AML-193 (cell line): Measurements from ENCODE around the gene GOLGA8O.
"Not testable (repeated sequence)": the region's sequence is repeated elsewhere in the genome, so short reads cannot be mapped to it uniquely, and the experiment has no call there.

Experiments
- DNase-seq, 2 experiments: peaks; one replicate each; lab custom pipeline; 2025; lab: John Stamatoyannopoulos, UW

The GOLGA8O gene, protein sequence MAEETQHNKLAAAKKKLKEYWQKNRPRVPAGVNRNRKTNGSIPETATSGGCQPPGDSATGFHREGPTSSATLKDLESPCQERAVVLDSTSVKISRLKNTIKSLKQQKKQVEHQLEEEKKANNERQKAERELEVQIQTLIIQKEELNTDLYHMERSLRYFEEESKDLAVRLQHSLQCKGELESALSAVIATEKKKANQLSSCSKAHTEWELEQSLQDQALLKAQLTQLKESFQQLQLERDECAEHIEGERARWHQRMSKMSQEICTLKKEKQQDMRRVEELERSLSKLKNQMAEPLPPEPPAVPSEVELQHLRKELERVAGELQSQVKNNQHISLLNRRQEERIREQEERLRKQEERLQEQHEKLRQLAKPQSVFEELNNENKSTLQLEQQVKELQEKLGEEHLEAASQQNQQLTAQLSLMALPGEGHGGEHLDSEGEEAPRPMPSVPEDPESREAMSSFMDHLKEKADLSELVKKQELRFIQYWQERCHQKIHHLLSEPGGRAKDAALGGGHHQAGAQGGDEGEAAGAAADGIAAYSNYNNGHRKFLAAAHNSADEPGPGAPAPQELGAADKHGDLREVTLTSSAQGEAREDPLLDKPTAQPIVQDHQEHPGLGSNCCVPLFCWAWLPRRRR

DNA sequence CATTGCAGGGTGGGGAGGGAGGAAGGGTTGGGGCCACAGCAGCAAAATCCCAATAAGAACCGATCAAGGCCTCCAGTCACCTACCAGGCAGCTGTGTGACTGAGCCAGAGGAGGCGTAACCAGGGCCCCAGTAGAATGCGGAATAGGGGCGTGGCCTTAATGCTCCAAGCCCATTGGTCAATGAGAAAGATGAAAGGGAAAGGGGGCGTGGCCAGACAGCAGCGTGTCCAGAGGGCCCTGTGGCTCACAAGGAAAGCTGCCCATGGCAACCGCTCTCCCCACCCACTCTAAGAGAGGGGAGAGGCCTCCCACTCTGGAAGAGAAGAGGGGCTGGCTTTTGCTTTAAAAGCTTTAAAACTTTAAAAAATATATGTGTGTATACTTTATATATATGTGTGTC is at the start of gene GOLGA8O:
Gene GOLGA8O, minus strand, starts transcription at position 101 of the 400 bp plus-strand sequence. Its CDS starts 98 bp downstream, at position 3.
- DNase-seq = not testable (repeated sequence)

DNA sequence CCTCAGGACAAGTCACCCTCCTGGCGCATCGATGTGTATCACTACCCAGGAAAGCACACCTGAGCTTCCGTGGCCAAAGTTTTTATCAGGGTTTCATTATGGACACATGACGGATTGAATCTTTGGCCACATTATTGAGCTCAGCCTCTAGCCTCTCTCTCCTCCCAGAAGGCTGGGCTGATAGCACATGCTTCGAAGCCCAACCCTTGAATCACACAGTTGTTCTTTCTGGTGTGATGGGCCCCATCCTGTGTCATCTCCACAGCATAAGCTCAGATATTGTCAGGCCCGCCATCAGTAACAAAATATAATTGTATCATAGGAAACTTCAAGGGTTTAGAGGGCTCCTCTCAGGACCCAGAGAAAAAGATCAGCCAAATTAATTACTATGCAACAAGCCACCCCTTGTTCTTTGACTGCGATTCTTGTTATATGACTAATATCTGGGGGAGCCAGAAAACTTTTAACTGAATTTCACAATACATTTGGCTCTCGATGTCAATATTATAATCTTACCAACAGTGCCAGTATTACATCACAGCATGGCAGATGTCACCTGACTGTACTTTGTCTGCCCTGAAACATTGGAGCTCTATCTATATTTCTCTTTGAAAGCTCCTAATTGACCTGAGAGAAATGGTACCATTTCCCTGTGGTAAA is 48.8 kb upstream of the GOLGA8O start:
- not testable (repeated sequence) for DNase-seq

DNA sequence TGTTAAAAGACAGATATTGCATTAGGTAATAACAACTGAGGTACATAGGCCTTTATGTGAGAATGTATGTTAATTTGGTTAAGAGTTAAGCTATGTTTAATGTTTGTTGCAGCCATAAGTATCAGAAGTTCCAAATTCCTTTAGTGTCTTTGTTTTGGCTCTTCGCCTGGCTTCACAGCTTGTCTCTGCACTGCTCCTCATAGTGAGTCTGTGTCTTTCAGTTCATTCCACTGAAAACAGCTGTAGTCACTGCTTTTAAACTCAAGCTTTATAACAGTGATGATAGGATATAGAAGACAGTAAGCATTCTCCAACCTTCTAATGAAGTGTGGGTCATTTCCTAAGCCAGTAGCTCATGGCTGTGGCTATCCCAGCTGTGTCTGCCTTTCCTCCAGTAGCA is 47.5 kb upstream of the GOLGA8O start:
- DNase-seq = not testable (repeated sequence)

DNA sequence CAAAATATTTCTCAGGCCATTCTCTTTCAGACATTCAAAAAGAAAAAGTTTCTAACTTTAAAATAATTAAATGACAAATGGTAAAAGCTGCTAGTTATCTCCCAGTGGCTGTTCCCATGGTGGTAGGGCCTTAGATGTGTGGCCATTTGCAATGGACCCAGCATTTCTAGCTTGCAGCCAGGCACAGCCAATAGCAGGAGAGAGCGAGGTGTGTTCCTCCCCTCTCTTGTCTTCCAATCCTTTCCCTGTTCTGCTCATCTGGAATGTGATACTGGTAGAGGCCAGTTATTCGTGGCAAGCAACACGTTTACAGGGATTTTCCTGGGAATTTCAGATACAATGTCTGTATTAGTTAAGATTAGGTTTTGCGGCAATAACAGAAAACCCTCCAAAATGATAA is 37.3 kb upstream of the GOLGA8O start:
- not testable (repeated sequence) for DNase-seq

DNA sequence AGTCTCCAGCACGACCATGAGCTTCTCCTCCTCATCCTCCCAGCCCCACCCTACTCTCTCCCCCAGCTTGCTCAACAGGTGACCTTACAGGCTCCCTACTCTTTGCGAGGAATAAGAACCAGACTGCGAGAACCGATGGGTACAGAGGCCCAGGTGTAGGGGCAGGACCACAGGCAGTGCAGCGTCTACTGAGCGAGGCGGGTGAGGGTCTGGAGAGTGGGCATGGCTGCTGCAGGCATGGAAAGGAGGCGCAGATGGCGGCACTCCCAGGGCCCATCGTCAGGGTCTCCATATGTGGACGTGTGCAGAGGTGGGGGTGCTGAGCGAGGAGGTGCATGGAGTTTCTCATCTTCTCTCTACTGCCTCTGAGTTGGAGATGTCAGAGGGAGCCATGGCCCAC is 31.0 kb upstream of the GOLGA8O start:
- not testable (repeated sequence) for DNase-seq

DNA sequence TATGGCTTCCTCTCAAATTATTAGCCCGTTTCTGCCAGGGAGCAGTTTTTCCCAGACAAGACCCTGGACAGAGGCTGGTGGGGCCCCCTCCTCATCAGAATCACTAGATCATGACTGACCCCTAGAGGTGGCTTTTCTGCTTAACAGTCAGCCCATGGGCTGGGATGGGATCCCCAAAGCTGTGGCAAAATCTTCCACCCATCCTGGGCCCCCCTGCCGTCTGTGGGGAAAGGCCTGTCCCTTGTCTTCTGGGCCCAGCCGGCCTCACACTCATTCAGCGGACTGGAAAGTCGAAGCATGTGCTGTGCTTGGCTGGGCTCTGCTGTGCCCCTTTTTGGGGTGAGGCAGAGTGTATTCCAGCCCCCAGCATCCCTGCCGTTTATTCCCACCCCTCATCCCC is 27.9 kb upstream of the GOLGA8O start:
- DNase-seq = not testable (repeated sequence)

DNA sequence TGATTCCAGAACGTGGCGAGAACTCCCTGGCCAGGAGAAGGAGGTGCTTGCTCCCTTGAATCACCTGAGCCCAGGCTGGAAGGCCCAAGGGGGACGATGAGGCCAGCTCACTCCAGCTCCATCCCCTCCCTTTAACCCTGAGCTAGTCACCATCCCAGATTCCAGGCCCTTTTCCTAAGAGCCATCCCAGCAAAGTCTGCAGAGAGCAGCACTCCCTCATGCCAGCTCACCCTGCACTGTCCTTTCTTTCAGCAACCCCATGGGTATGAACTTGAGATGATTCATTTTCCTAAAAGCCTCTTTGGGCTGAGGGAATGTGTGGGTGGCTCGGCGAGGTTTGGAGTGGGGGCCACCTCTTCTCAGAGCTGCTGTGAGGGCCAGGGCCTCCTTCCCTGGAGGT is 26.2 kb upstream of the GOLGA8O start:
- not testable (repeated sequence) for DNase-seq

DNA sequence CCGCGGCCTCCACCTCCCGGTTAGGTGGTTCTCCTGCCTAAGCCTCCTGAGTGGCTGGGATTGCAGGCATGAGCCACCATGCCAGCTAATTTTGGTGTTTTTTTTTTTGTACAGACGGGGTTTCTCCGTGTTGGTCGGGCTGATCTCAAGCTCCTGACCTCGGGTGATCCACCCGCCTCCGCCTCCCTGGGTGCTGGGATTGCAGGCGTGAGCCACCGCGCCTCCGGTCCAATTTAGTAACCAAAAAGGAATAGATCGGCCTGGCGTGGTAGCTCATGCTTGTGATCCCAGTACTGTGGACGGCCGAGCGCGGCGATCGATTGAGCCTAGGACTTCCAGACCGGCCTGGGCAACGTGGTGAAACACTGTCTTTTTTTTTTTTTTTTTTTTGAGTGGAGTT is 12.6 kb upstream of the GOLGA8O start:
- not testable (repeated sequence) for DNase-seq

DNA sequence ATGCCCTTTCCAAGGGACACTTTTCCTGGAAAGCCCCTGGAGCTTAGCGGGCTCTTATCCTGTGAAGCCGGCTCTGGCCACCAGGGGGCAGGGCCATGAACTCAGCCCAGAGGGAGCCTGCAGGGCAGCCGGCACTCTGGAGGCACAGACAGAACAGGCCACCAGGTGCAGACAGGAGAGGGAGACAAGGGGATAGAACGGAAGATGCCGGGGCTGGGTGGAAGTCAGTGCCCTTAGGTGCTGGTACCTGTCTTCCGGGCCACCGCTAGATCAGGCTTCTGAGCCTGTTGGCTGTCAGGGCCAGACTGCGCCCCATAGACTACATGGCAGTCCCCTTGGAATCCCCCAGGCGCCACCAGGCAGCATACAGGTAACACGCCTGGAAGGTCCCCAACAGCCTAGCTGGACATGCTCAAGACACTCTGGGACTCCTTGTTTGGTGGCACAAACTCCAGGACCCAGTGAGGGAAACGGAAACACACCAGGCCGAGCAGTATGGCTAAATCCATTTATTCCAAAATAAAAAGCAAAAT is 14.9 kb downstream of the GOLGA8O start:
- not testable (repeated sequence) for DNase-seq

DNA sequence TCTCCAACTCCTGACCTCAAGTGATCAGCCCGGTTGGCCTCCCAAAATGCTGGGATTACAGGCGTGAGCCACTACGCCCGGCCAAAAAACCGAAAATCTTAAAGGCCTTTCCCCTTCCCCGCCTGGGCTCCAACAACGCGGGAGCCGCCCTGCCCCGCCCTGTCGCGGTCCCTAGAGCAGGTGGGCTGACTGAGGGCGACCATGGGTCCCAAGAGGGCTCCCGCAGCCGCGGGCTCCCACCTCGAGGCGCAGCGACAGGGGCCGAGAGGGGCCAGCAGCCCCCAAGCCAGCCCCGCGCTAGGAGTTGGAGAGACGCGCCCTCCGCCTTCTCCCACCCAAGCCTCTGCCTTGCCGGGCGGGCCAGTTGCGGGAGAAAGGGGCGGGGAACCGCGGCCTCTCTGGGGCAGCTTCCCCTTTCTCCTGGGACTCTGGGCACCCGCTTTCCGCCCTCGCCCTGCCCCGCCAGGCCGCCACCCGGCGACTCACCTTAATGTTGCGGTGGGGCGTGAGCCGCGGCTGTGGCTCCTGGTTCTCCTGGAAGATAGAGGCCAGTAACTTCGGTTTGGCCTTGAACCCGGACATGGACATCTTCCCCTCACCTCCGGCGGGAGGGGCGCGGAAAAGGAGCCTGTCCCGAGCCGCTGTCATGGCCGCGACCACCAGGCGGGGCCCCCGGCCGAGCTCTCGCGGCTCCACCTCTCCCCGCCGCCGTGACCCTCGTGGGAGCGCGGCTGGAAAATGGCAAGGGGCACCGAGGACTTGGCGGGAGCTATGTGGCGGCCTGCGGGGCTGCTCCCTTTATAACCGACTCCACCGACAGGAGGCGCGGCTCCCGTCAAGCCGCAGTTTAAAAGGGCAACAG is 21.1 kb downstream of the GOLGA8O start:
- DNase-seq = not testable (repeated sequence)

DNA sequence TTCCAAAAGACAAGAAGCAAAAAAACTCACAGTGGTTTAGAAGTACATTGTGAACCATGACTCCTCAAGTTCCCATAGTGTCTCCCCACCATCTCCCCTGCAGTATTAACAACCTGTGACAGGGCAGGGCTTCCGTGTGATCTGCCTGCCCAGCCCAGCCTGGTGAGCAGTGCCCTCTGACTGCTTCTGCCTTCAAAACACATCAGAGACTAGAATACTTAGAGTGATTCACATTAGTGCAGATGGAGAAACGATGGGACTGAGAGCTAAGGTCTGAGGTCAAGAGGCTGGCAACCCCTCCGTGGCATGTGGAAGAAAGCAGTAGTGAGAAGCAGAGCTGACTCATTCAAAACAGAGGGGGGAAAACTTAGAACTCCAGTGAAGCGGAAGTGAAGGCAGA is 27.8 kb downstream of the GOLGA8O start:
- DNase-seq = not testable (repeated sequence)

DNA sequence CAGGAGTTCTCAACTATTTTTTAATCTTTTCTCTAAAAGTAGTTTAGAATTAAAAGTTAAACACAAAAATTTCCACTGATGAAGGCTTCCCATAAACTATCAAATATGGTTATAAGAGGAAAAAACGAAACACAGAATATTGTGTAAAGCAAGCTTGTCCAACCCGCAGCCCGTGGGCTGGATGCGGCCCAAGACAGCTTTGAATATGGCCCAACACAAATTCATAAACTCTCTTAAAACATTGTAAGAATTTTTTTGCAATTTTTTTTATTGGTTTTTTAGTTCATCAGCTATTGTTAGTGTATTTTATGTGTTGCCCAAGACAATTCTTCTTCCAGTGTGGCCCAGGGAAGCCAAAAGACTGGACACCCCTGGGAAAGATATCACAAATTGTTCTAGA is 28.9 kb downstream of the GOLGA8O start:
- not testable (repeated sequence) for DNase-seq

DNA sequence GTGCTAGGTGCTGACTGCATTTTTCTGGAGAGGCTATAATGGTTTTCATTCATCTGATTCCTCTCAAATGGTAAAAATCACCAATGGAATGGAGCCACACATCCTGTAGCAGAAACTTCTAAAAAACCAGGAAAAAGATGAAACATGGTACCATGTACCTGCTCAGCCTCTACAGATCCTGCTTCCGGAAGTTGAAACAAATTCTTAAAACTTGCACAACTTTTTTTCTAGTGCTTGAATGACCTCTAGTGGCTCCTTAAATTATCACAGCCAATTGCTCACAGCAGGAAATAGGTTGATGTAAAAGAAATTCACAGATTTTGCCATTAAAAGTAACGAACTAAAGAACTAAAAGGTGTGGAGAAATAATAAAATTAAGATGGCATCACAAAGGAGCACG is 47.5 kb downstream of the GOLGA8O start:
- DNase-seq = not testable (repeated sequence)

DNA sequence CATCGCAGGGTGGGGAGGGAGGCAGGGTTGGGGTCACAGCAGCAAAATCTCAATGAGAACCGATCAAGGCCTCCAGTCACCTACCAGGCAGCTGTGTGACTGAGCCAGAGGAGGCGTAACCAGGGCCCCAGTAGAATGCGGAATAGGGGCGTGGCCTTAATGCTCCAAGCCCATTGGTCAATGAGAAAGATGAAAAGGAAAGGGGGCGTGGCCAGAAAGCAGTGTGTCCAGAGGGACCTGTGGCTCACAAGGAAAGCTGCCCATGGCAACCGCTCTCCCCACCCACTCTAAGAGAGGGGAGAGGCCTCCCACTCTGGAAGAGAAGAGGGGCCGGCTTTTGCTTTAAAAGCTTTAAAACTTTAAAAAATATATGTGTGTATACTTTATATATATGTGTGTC is 52.2 kb downstream of the GOLGA8O start, which contains the start of gene GOLGA8K:
Gene GOLGA8K, minus strand, starts transcription at position 101 of the 400 bp plus-strand sequence. Its CDS starts 98 bp downstream, at position 3.
- DNase-seq = not testable (repeated sequence)

DNA sequence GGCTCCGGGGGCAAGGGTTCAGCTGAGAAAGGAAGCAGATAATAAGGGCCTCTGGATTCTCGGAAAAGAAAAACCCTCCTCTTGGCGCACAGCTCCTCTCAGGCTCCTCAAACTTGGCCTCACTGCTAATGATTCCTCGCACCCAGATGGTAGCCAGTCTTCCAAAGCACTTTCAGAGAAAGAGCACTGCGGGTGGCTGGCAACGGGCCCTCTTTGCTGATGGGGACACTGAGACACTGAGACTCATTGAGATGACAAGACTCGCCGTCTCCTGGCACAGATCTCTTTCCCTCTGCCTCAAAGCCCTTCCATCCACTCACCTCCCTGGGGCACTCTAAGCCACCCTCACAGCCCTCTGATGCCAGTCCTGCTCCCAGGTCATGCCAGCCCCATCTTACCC is 58.9 kb downstream of the GOLGA8O start:
- not testable (repeated sequence) for DNase-seq
